ENCODE measurements around the gene USP47.

Gene USP47

DNA sequence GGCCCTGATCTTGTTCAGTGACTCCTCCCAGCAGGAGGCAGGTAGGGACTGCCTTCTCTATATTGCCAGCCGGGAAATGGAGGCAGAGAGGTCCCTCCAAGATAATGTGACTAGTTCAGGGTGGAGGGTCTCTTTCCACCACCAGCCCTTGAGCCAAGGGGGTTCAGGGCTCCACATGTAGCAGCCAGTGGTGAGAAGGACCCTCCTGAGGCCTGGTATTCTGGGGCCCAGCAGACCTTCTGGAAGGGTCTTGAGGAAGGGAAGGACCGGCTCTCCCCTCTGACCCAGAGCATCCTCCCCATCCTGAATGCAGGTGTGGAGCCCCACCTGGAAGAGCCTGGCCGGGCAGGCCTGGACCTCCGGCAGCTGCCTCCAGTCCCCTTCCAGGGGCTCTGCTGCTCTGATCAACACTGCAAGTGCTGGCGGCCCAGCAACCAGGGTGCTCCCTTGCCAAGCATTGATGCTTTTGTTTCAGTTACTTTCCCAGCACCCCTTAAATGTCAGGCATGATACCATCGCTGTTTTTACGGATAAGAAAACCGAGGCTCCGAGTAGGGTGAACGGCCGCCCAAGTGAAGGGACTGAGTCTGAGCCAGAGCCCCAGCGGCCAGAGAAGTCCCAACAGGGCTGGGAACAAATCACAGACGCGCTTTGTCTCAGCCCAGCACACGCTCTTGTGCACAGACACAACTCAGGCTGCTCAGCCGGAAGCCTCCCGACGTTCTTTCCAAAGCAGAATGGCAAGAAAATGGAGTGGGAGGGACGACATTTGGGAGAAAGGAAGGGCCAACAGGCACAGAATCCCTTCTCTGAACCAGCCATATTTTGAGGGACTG is 127.8 kb downstream of the USP47 start:
- DNase-seq: no peak

DNA sequence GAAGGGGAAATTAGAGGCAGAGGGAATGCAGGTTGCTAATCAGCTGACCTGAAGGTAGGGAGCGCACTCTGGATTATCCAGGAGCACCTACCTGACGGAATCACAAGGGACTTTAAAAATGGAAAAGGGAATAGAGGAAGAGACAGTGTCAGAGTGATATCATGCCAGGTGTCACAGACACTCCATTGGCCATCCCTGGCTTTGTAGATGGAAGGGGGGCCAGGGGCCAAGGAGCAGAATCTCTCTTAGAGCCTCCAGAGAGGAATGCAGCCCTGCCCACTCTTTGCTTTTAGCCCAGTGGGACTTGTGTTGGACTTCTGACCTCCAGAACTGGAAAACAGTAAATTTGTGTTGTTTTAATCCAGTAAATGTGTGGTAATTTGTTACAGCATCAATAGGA is 128.8 kb downstream of the USP47 start:
- no peak for DNase-seq

DNA sequence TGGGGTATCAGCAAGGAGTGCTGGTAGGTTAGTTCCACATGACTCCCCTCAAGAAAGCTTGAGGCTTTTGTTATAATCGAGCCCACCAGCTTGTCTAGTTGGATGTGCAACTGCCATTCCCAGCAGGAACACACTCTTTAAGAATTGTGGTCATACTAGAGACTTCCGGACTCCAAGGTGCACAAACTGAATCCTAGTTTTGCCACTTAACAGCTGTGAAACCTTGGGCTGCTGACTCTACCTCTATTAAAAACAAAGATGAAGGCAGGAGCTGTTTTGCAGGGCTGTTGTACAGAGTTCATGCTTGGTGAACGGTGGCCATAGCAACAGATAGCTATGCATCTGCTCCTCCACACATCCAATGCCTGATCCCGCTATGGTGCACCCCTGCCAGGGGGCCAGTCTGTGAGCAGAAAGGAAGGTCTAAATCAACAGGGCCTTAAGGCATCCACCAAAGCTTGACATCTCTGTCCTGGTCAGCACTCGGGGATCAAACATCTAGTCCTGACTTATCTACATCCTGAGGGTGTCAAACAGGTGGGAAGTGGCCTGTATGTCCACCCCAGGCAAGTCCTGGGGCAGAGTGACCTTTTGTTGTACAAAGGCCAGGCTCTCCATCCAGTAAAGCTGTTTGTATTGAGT is 130.3 kb downstream of the USP47 start:
- no peak for DNase-seq

DNA sequence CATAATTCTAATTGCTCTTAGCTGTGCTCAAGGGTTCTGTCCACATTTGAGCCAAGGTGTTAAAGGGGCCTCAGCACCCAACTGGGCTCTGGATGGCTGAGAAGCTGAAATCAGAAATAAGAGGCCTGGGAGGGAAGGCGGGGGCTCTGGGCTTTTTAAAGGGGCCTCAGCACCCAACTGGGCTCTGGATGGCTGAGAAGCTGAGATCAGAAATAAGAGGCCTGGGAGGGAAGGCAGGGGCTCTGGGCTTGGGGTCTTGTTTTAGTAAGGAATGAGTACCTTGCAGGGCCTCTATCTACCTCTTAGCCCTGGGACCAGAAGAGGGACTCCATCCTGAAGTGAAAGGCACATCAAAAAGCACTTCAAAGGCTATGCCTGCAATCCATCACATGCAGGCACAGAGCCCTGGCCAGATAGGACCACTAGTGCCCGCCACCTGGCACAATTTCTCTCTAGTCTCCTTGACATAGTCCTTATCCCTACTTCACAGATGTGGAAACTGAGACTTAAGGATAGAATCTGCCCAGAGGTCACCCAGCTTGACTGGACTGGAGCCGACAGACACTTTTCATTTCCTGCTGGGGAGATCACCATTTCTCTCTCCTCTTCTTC is 131.1 kb downstream of the USP47 start:
- no peak for DNase-seq

DNA sequence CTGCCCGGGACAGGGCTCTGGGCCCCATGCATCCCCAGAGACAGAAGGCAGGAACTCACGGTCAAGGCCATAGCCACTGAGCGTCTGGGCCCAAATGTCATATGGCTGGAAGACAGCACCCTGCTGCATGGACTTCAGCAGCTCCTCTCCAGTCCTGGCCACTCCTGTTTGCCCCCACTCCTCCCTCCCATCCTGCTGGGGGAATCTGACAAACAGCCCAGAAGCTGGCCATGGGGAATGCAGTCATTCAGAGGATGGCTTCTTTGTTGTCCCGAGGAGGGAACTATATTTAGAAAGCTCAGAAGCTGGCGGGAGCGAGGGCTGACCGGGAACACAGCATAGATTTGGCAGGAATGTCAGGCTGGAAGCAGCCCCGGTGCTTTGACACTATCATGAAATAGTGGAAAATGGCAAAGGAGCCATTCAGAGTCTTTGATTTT is 131.6 kb downstream of the USP47 start:
- DNase-seq: no peak

DNA sequence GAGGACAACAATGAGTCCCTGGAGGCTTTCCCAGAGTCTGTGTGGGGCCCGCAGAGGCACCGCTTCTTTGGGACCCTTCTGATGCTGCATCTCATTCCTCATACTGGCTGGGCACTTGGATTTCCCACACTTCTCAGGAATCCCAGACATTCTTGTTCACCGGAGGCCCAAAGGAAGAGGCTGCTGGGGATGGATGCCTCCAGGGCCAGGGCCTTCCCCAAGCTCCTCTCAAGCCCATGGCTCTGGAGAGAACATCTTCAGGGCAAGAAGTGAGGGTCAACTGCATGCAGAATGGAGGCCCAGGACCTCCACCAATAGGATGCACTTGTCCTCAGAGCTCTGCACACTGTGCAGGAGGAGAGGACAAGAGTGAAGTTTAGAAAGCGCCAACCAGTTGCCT is 132.1 kb downstream of the USP47 start:
- DNase-seq: no peak

DNA sequence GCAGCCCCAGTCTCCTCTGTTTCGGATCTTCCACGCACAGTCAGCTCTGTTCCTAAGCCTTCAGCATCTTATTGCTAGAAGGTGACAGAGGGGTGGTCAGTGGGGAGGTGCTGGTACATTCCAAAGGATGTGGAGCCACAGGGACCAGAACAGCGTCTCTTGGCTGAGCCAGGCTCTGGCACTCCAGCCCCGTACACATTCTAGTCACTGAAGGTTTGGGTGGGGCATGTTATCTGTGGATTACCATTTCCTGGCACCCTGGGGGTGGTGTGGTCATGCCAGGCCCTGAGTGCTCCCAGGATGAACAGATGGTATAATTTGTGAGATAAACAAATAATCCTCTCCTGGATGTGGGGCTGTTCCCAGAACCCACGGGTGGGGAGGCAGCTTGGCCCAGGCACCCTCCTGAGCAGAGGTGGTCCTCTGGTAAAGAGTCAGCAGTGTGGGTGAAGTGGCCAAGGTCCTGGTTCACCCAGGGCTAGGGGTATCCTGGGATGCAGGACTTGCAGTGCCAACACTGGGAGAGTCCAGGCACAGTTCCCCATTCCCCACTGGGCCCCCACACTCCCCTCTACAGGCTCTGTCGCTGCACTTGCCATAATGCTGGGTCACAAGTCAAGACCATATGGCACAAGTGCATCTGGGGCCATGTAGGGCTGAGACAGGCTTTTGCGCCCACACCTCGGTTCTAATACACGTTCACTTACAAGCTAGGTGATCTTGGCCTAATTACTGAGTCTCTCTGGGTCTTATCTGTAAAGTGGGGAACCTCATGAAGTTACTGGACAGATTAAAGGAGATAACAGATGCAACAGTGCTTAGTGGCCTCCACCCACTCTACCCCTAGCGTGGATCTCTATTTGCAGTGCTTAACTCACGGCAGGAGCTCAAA is 133.7 kb downstream of the USP47 start:
- DNase-seq: no peak

DNA sequence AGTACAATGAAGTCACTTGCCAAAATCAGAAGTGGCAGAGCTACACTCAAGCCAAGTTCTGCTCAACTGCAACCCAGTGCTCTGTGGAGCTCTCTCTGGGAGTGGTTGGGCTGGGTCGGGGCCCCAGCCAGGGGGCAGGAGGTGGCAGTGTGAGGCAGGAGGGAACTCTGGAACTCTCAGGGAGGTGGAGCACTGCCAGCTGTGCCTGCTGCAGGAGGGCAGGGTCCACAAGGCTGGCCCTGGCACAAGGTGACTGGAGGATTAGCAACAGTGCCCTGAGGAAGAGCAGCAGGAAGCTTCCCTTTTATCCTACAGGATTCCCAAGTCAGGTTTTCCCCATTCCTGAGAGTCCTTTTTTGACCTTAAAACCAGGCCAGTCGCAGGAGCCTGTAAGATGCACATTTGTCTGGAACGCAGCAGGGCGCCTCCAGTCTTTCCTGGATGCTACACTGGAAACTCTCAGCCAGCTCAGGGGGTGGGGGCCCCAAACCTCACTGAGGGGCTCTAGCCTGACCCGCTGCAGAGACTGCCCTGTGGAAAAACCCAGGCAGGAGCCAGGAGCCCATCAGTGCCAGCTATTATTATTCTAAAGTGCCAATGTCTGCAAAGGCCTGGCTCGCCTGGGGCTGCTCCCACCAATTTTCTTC is 134.8 kb downstream of the USP47 start:
- no peak for DNase-seq

DNA sequence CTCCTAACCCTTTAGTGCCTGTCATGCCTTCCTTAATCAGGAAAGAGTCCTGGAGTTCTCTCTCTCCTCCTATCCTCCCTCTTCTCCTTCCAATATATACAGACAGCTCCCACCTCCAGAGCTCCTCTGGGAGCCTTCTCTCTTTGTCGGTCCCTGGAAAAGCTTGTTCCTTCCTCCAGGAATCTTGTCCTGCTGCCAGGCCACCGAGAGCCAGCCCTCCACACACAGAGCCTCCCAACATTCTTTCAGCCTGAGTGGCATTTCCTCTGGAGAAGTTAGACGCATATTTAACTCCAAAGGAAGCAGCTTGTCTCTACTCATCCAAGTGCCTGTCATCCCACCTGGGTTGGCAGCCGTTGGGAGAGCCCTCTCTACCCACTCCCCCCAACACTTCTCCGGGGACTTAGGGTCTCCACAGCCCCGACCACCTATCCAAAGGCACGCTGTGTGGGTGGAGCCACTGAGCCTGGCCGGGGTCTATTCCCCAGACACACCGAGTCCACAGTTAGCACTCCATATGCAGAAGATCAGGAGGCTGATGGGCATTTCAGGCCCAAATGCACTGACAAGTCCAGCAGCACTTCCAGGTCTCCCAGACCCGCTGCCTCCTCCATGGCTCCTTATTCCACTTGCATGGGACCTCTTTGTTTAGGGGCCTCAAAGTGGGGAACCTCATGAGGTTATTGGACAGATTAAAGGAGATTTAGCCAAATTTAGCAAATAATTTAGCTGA is 135.6 kb downstream of the USP47 start:
- DNase-seq: no peak

DNA sequence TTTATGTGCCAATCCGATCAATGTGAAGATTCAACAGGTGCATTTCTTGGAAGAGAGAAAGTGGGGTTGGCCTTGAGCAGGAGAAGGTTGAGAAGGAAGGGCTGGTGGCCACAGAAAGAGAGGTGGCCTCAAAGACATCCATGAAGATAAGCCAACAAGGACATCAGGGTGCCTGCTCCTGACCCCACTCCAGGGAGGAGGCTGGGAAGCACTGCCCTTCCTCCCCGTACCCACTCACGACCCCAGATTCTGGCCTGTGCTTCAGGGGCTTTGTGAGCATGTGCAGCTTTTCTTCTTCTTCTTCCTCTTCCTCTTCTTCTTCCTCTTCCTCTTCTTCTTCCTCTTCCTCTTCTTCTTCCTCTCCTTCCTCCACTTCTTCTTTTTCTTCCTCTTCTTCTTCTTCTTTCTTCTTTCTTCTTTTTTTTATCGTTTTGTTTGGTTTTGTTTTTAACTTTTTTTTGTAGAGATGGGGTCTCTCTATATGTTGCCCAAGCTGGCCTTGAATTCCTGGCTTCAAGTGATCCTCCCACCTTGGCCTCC is 136.4 kb downstream of the USP47 start:
- no peak for DNase-seq

DNA sequence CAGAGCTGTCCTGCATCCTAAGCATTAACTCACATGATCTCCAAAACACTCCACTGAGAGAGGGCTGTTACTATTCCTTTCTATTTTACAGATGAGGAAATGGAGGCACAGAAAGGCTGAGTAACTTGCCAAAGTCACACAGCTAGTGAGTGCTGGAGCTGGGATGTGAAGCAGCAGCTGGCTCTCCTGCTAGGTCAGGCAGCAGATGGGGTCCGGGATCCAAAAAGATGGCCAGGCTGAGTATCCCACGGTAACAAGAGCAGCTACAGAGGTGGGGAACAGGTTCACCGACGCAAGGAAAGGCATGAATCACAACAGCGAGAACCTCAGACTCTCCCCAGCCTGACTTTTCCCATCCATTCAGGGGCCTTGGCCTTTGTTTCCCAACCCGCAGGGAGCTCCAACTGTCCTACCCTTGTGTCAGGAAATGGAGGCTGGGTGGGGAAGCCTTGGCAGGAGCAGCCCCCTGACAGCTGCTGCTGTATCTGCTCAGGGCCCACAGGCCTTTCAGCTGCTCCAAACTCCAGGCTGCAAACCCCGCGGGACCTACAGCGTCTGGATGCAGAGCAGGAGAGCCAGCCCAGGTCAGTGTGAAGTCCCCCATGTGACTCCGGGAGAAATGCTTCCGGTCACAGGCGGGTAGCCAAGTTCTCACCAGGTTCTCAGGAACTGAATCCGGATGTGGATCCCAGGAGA is 137.2 kb downstream of the USP47 start:
- DNase-seq: no peak

DNA sequence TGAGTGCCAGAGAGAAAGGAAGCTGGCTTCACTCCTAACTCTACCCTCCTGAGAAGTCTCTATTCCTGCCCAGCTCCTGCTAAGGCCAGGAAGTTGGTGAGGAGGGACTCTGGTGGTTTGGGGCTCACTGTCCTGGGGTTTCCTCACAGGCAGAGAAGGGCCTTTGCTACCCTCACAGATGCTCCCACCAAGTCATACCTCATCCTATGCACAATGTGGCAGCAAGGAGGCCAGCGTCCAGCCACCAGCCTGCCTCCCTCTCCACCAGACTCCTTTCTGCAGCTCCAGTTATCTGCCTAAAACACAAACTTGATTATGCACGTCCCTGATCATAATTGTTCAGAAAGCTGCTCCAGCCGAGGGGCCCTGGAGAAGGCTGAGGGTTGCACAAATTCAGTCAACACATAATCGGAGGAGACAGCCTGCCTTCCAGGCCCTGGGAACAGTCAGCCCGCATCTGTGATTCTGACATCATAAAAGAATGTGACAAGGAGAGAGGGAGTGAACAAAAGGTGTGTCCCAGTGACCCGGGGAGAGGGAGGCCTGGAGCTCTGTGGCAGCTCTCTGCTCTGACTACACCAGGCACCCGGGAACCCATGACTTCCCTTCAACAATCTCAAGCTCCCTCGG is 137.8 kb downstream of the USP47 start:
- DNase-seq: no peak

DNA sequence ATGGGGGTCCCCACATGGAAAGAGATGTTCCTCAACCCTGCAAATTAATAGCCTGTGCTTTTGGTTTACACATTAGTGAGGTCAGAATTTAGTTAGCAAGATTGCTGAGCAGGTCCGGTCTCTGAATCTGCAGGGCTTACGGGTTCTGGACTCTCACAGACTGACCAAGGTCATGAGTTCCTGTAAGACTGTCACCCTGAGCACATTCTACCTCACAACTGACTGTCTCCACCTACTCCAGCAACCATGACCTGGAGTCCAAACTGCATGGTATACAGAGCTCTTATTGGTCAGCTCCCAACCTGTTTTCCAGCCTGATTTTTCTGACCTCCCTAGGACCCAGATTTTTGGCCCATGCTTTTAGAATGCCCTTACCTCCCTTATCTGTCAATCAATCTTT is 138.4 kb downstream of the USP47 start:
- no peak for DNase-seq

DNA sequence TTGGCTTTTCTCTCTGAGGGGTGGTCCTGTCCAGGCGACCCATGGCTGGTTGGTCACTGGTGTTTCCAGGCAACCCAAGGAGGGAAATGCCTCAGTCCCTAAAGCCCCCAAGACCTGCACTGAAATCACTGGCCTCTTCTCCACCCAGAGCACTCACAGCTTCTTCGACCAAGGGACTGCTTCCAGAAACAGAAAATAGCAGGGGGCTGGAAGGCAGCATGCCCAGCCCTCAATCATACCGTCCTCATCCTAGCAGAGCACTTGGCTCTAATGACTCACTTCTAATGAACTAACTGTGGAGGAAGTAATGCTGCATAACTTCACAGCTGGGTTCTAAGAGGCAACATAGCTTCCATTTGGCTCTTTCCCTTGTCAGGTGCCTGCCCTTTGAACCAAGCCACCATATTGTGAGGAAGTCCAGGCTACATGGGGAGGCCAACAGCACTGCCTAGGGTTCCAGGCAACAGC is 139.1 kb downstream of the USP47 start:
- DNase-seq: no peak

DNA sequence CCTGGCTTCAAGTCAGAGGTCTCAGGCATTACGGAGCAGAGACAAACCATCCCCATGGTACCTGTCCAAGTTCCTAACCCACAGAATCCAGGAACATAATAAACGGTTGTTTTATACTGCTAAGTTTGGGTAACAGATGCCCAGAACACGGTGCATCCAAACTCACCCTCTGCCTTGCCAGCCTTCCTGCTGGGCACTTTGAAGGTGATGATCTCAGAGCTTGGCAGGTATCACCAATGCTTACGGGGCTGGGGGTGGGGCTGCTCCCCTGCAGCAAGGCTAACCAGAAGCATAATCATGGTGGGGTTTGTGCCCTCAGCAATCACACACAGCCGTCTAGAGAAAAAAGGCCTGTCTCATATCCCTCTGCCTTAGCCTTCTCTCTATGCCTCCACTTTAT is 139.6 kb downstream of the USP47 start:
- DNase-seq: no peak

DNA sequence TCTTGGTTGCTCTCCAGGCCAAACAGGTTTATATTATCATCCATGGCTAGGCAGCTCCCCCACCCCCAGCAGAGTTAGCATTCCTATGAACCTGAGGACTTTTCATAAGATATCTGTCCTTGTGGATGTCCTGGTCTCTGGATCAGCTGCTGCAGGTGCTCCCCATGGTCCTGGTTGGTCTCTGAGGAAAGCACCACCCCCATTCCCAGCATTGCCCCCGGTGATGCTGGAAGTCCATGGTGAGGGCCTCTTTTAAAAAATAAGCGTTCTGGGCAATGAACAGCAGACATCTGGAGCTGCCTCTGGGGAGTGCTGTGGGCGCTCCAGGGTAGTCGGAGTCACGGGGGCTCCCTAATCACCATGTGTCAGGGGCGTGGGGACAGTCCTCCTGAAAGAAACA is 140.1 kb downstream of the USP47 start:
- no peak for DNase-seq

DNA sequence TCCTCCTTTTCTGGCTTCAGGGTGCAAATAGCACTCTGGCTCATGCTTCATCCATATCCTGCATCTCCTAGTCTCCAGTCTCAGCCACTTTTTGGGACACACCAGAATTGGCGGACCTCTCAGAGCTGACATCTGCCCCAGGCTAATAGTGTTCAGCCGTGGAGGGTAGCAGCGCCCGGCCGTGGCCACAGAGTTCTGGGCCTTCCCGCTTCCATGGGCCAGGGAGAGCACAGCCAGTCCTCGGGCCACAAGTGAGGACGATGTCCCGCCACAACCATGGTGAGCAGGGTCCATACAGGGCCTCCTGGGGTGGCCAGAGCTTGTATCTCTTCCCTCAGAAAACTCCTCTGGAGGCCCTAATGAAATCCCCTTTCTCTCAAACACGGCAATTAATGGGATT is 140.7 kb downstream of the USP47 start:
- no peak for DNase-seq

DNA sequence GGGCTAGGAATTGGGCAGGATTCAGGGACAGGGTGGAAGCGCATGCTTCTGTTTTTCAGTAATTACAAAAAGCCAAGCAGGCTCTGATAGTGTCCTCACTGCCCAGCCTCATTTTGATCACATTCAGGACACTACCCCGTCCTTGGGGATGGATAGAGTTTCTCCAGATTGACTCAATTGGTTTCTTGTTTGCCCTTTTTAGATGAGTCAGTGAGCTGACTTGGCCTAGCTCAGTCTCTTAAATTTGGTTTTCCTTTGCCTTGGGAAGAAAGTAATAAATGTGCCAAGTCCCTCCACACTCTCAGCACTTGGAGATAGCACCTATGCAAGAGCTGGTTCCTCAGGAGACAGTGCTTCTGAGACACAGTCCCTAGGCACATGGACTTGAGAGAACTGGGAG is 141.2 kb downstream of the USP47 start:
- no peak for DNase-seq

DNA sequence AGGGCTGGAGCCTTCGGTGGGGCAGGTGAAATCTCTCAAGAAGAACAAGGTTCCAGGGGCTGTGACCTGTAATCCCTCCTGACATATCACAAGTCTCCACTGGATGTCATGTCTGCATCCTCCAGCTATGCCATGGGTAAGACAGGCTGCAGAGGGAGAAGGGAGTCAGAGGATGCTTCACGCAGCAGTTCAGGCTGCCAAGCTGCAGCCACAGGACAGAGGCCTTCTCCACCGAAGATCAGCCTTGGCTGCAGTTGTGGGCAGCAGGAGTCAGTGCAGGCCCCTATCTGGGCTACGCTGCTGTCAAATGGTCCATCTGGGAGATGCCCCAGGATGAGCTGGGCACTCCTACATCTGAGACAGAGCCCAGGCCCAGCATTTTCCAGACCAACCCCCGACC is 141.7 kb downstream of the USP47 start:
- no peak for DNase-seq

DNA sequence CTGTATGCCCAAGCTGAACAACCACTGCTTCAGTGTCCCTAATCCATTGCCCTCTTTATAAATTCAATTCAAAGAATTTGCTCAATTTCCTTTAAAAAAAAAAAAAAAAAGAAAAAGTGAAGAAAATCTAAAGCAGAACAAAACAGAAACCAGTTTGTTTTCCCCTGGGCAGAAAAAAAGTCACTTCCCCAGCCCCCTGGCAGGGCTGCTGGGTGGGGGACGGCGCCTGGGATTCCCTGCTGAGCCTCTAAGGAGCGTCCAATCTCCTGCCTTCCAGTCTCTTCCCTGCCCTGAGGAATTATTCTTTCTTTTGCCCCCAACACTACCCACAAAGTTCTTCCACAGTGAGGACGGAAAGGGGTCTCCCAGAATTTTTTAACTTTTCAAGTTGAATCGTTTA is 142.8 kb downstream of the USP47 start:
- DNase-seq: no peak
